HEK293 (cell line): Measurements from ENCODE around the gene GREB1L.
"Not testable (repeated sequence)": the region's sequence is repeated elsewhere in the genome, so short reads cannot be mapped to it uniquely, and the experiment has no call there.

Source experiments
- CTCF ChIA-PET: fragments of 350-600 bp; formaldehyde crosslinking; extraction: SDS; loops from one replicate; lab custom pipeline; 2021; ENCODE audit warnings: antibody characterized with exemption; lab: Yijun Ruan, JAX
- POLR2A ChIA-PET: fragments of 300-600 bp; formaldehyde crosslinking; extraction: SDS; loops from one replicate; lab custom pipeline; 2020; ENCODE audit warnings: antibody characterized with exemption, inconsistent platforms; lab: Yijun Ruan, JAX
- H3K27ac ChIP-seq: fragments of 200-500 bp; sonication (Bioruptor generic); 2 replicates; pipeline ENCODE4 v1.5.1; 2014; ENCODE audit warnings: low read depth, low read length, control low read depth, inconsistent platforms; ENCODE audit errors: extremely low read depth
- H3K36me3 ChIP-seq, 2 experiments: fragments of 200-500 bp in 1 of 2; sonication (Bioruptor generic) in 1 of 2; 1 replicate in 1 of 2; 2 replicates in 1 of 2; pipeline ENCODE4 v1.5.1; 2014 to 2017; ENCODE audit warnings: inconsistent platforms in 2 of 2, low read length in 2 of 2; ENCODE audit not compliant: control insufficient read depth in 2 of 2, insufficient read depth in 1 of 2
- H3K4me1 ChIP-seq: fragments of 200-500 bp; sonication (Bioruptor generic); 2 replicates; pipeline ENCODE4 v1.5.1; 2014; ENCODE audit warnings: mild to moderate bottlenecking, low read length, inconsistent platforms; ENCODE audit not compliant: control insufficient read depth, insufficient read depth
- H3K4me3 ChIP-seq: 2 replicates; pipeline ENCODE4 v1.5.1; 2011; ENCODE audit warnings: low read depth, mild to moderate bottlenecking, control low read depth, low read length, moderate library complexity
- H3K9me3 ChIP-seq: fragments of 200-500 bp; sonication (Bioruptor generic); 2 replicates; pipeline ENCODE4 v1.5.1; 2014; ENCODE audit warnings: low read depth, low read length, inconsistent platforms; ENCODE audit not compliant: control insufficient read depth, insufficient read depth
- FEZF1 ChIP-seq: fragments of 450-650 bp; formaldehyde crosslinking; IDR thresholded peaks from 2 replicates; pipeline ENCODE4 v1.5.1; 2016; ENCODE audit warnings: missing biosample characterization, missing genetic modification characterization
- HOXC10 ChIP-seq: sonication (generic); formaldehyde crosslinking; IDR thresholded peaks from 2 replicates; pipeline ENCODE4 v1.8.1; 2023; ENCODE audit warnings: mild to moderate bottlenecking, missing genetic modification reagents
- PRDM6 ChIP-seq: fragments of 450-650 bp; formaldehyde crosslinking; IDR thresholded peaks from 2 replicates; pipeline ENCODE4 v1.5.1; 2017; ENCODE audit warnings: missing biosample characterization, missing genetic modification characterization
- SCRT1 ChIP-seq: fragments of 450-650 bp; formaldehyde crosslinking; IDR thresholded peaks from 2 replicates; pipeline ENCODE4 v1.5.1; 2016; ENCODE audit warnings: missing biosample characterization, missing genetic modification characterization, borderline replicate concordance
- ZBTB11 ChIP-seq: fragments of 450-650 bp; formaldehyde crosslinking; conservative IDR thresholded peaks from 2 replicates; pipeline ENCODE4 v1.5.1; 2016; ENCODE audit warnings: low read depth, missing biosample characterization, missing genetic modification characterization
- ZBTB17 ChIP-seq: fragments of 450-650 bp; formaldehyde crosslinking; IDR thresholded peaks from 2 replicates; pipeline ENCODE4 v1.5.1; 2016; ENCODE audit warnings: missing biosample characterization, missing genetic modification characterization
- ZFP69B ChIP-seq: fragments of 450-650 bp; formaldehyde crosslinking; IDR thresholded peaks from 2 replicates; pipeline ENCODE4 v1.5.1; 2016; ENCODE audit warnings: missing biosample characterization, missing genetic modification characterization
- ZNF416 ChIP-seq: fragments of 450-650 bp; formaldehyde crosslinking; IDR thresholded peaks from 2 replicates; pipeline ENCODE4 v1.5.1; 2016; ENCODE audit warnings: missing biosample characterization, missing genetic modification characterization
- ZNF510 ChIP-seq: fragments of 450-650 bp; formaldehyde crosslinking; IDR thresholded peaks from 2 replicates; pipeline ENCODE4 v1.5.1; 2018; ENCODE audit warnings: mild to moderate bottlenecking, missing genetic modification characterization, missing biosample characterization; ENCODE audit not compliant: insufficient replicate concordance
- ZNF548 ChIP-seq: fragments of 450-650 bp; formaldehyde crosslinking; IDR thresholded peaks from 2 replicates; pipeline ENCODE4 v1.5.1; 2016; ENCODE audit warnings: missing biosample characterization, missing genetic modification characterization
- ZNF580 ChIP-seq: fragments of 450-650 bp; formaldehyde crosslinking; IDR thresholded peaks from 2 replicates; pipeline ENCODE4 v1.5.1; 2016; ENCODE audit warnings: missing biosample characterization, missing genetic modification characterization
- ZNF785 ChIP-seq: fragments of 450-650 bp; formaldehyde crosslinking; IDR thresholded peaks from 2 replicates; pipeline ENCODE4 v1.5.1; 2016; ENCODE audit warnings: missing biosample characterization, missing genetic modification characterization
- ZSCAN5A ChIP-seq: fragments of 450-650 bp; formaldehyde crosslinking; IDR thresholded peaks from 2 replicates; pipeline ENCODE4 v1.5.1; 2016; ENCODE audit warnings: missing biosample characterization, missing genetic modification characterization
- TF ChIP-seq, protein P1 (sequence below): fragments of 450-650 bp; formaldehyde crosslinking; IDR thresholded peaks from 2 replicates; pipeline ENCODE4 v1.5.1; 2016; ENCODE audit warnings: missing biosample characterization, missing genetic modification characterization

The GREB1L gene

GRCh38 chr18:21313576-21313975 lies 71.5 kb downstream of the GREB1L start:
- Histone ChIP-seq H3K4me1 (peaks cover 10% of the 10 kb centered on the region), H3K9me3 (no peaks in the 10 kb centered on the region), H3K4me3 (no peak overlapping the region), H3K36me3 (no peaks in the 10 kb centered on the region), H3K27ac (no peak overlapping the region)
- TF ChIP-seq ZNF510 (tag by site-specific recombination) (no peak), PRDM6 (tag by site-specific recombination) (peak; percentile 56; the same call in 1 of the 2 replicates)
- CTCF ChIA-PET: interaction anchor here (0.6 kb wide), 1 partner anchor 15 kb away, joined by 3 read pairs; no protein-coding TSS in a partner anchor
- POLR2A ChIA-PET: interaction anchor here (0.6 kb wide), 1 partner anchor 9 kb away, joined by 3 read pairs; no protein-coding TSS in a partner anchor

- Histone ChIP-seq H3K4me1 (peaks cover 10% of the 10 kb centered on the region), H3K4me3 (no peak overlapping the region), H3K27ac (no peak overlapping the region), H3K36me3 (no peaks in the 10 kb centered on the region), H3K9me3 (no peaks in the 10 kb centered on the region)
- TF ChIP-seq HOXC10 (CRISPR knock-in tag): no peak
- TF ChIP-seq ZNF580 (tag by site-specific recombination): no peak
- TF ChIP-seq, protein P1, sequence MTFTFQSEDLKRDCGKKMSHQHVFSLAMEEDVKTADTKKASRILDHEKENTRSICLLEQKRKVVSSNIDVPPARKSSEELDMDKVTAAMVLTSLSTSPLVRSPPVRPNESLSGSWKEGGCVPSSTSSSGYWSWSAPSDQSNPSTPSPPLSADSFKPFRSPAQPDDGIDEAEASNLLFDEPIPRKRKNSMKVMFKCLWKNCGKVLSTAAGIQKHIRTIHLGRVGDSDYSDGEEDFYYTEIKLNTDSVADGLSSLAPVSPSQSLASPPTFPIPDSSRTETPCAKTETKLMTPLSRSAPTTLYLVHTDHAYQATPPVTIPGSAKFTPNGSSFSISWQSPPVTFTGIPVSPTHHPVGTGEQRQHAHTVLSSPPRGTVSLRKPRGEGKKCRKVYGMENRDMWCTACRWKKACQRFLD (tag by site-specific recombination): no peak
- no peak for TF ChIP-seq ZNF785
- TF ChIP-seq ZBTB17 (tag by site-specific recombination): no peak
- TF ChIP-seq SCRT1 (tag by site-specific recombination): no peak
- no peak for TF ChIP-seq FEZF1 (tag by site-specific recombination)
- TF ChIP-seq ZSCAN5A (tag by site-specific recombination): no peak
- no peak for TF ChIP-seq ZNF548
- TF ChIP-seq ZBTB11 (tag by site-specific recombination): no peak
- no peak for TF ChIP-seq ZNF416 (tag by site-specific recombination)
- TF ChIP-seq ZFP69B (tag by site-specific recombination): no peak
- ChIA-PET CTCF (interaction anchor here (1.2 kb wide), 1 partner anchor 39 kb away, joined by 4 read pairs; no protein-coding TSS in a partner anchor), POLR2A (no interaction called here)
Measured at GRCh38 chr18:21314724-21315123, 72.7 kb downstream of the GREB1L start.

DNA sequence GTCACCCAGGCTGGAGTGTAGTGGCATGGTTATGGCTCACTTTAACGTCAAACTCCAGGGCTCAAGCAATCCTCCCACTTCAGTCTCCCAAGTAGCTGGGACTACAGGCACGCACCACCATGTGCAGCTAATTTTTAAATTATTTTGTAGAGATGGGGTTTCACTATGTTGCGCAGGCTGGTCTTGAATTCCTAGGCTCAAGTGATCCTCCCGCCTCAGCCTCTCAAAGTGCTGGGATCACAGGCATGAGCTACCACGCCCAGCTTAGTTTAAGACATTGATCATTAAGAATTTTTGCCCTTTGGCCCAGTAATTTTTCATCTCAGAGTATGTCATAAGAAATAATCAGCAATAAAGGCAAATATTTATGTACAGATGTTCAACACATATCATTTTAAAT lies 73.1 kb downstream of the GREB1L start:
- CTCF ChIA-PET: interaction anchor here (1.2 kb wide), 1 partner anchor 39 kb away, joined by 4 read pairs; no protein-coding TSS in a partner anchor
- H3K4me3 ChIP-seq: not testable (repeated sequence)

More for the DNA sequence above, 73.1 kb downstream of the GREB1L start:
- H3K9me3 ChIP-seq, POLR2A ChIA-PET, H3K36me3 ChIP-seq, H3K4me1 ChIP-seq, H3K27ac ChIP-seq: not testable (repeated sequence)
